CD14-positive monocyte (primary cell): ENCODE data around the gene RPL29. TPM values are rescaled to one million over a fixed set of nuclear protein-coding genes. Genes with fewer than 3 reads are reported as not detected.
A peak's percentile ranks its signal among the peaks of the same experiment; 100 is the strongest.

Source experiments
- DNase-seq, 3 donors: peaks; one replicate each; pipeline ENCODE4 v3.0.0-alpha.2; 2011 to 2022
- H2AFZ ChIP-seq: 2 replicates; pipeline ENCODE4 v1.6.0; 2012; ENCODE audit warnings: mild to moderate bottlenecking, low read depth, low read length, inconsistent platforms; ENCODE audit not compliant: insufficient read depth, poor library complexity, severe bottlenecking
- H3K27ac ChIP-seq, 2 donors: 1 replicate in 1 of 2; 2 replicates in 1 of 2; pipeline ENCODE4 v1.5.1; 2012 to 2013; ENCODE audit warnings: low read length in 2 of 2, control low read depth in 1 of 2, inconsistent platforms in 1 of 2, low read depth in 1 of 2, mild to moderate bottlenecking in 1 of 2
- H3K27me3 ChIP-seq, 2 donors: one replicate each; pipeline versions ENCODE4 v1.6.0 to v1.6.1; 2011 to 2013; ENCODE audit warnings: low read length in 2 of 2; ENCODE audit not compliant: control insufficient read depth in 2 of 2, insufficient read depth in 2 of 2
- H3K36me3 ChIP-seq, 2 donors: replicated peaks in 1 of 2; 1 replicate in 1 of 2; 2 replicates in 1 of 2; pipeline versions ENCODE4 v1.5.1 to v1.6.1; 2012 to 2013; ENCODE audit warnings: low read length in 2 of 2, control low read depth in 1 of 2, inconsistent platforms in 1 of 2, mild to moderate bottlenecking in 1 of 2; ENCODE audit not compliant: insufficient read depth in 2 of 2, control insufficient read depth in 1 of 2
- H3K4me1 ChIP-seq, 2 donors: 1 replicate in 1 of 2; 2 replicates in 1 of 2; pipeline versions ENCODE4 v1.5.1 to v1.6.1; 2012 to 2013; ENCODE audit warnings: low read length in 2 of 2, control low read depth in 1 of 2, inconsistent platforms in 1 of 2, mild to moderate bottlenecking in 1 of 2, moderate library complexity in 1 of 2; ENCODE audit not compliant: insufficient read depth in 2 of 2, control insufficient read depth in 1 of 2
- H3K4me2 ChIP-seq: replicated peaks from 2 replicates; pipeline ENCODE3; 2012; ENCODE audit warnings: low read length, moderate library complexity, mild to moderate bottlenecking; ENCODE audit not compliant: poor library complexity, severe bottlenecking; ENCODE audit errors: extremely low read depth
- H3K4me3 ChIP-seq, 3 experiments: fragments of 200-600 bp in 1 of 3; sonication (generic) in 1 of 3; replicated peaks in 1 of 3; 1 replicate in 2 of 3; 2 replicates in 1 of 3; pipeline ENCODE4 v1.5.1; 2011 to 2013; ENCODE audit warnings: low read length in 3 of 3, mild to moderate bottlenecking in 3 of 3, control low read depth in 2 of 3, low read depth in 2 of 3, inconsistent platforms in 1 of 3, moderate library complexity in 1 of 3
- H3K79me2 ChIP-seq: 2 replicates; pipeline ENCODE4 v1.6.0; 2012; ENCODE audit warnings: mild to moderate bottlenecking, control low read depth, inconsistent platforms, low read length, moderate library complexity; ENCODE audit not compliant: insufficient read depth
- H3K9ac ChIP-seq: 2 replicates; pipeline ENCODE4 v1.6.0; 2017; ENCODE audit warnings: low read length, mild to moderate bottlenecking; ENCODE audit not compliant: insufficient read depth, poor library complexity, severe bottlenecking
- H3K9me3 ChIP-seq, 2 donors: replicated peaks in 1 of 2; 1 replicate in 1 of 2; 2 replicates in 1 of 2; pipeline versions ENCODE4 v1.5.1 to v1.6.1; 2012 to 2013; ENCODE audit warnings: low read length in 2 of 2, control low read depth in 1 of 2; ENCODE audit not compliant: control insufficient read depth in 1 of 2, insufficient read depth in 1 of 2
- H4K20me1 ChIP-seq: 2 replicates; pipeline ENCODE4 v1.6.0; 2012; ENCODE audit warnings: mild to moderate bottlenecking, low read length, control low read depth, moderate library complexity; ENCODE audit not compliant: insufficient read depth
- H3K27ac Mint-ChIP-seq, 7 donors: one replicate each; pipeline ENCODE4 v1.8.0; 2020; ENCODE audit warnings: mild to moderate bottlenecking in 7 of 7, mixed read lengths in 7 of 7, moderate library complexity in 6 of 7, inconsistent platforms in 2 of 7
- H3K27me3 Mint-ChIP-seq, 3 donors: one replicate each; pipeline ENCODE4 v1.8.0; 2021 to 2022; ENCODE audit warnings: low read depth in 3 of 3, mild to moderate bottlenecking in 3 of 3, mixed read lengths in 3 of 3, moderate library complexity in 3 of 3, inconsistent platforms in 1 of 3
- H3K36me3 Mint-ChIP-seq, 2 donors: one replicate each; pipeline ENCODE4 v1.8.0; 2020; ENCODE audit warnings: mixed read lengths in 2 of 2, inconsistent platforms in 1 of 2, mild to moderate bottlenecking in 1 of 2
- H3K4me1 Mint-ChIP-seq: one replicate; pipeline ENCODE4 v1.8.0; 2020; ENCODE audit warnings: mild to moderate bottlenecking, mixed read lengths
- H3K4me3 Mint-ChIP-seq, 2 donors: one replicate each; pipeline ENCODE4 v1.8.0; 2020; ENCODE audit warnings: mild to moderate bottlenecking in 2 of 2, mixed read lengths in 2 of 2, moderate library complexity in 1 of 2
- H3K9me3 Mint-ChIP-seq, 7 donors: one replicate each; pipeline ENCODE4 v1.8.0; 2020 to 2022; ENCODE audit warnings: mixed read lengths in 7 of 7, mild to moderate bottlenecking in 6 of 7, moderate library complexity in 6 of 7, inconsistent platforms in 2 of 7
- WGBS: methylation state at CpG from one replicate; pipeline ENCODE4 v1.1.5; 2013; ENCODE audit warnings: missing lambda C conversion rate; ENCODE audit not compliant: insufficient coverage; 5-methylcytosine and 5-hydroxymethylcytosine counted together
- intact Hi-C, 2 donors: fragments of 100-400 bp; cut with micrococcal nuclease; formaldehyde crosslinking; loops; one replicate each; pipeline versions ENCODE4 v1.15.0 to v1.15.1; 2023
- polyA plus RNA-seq, 3 donors: library from polyadenylated mRNA; depleted of rRNA in 1 of 3; unstranded in 2 of 3; stranded (reverse) in 1 of 3; fragments of 300-500 nt in 2 of 3; fragments of >200 nt in 1 of 3; fragmentation: Illumina TruSeq in 2 of 3; gene quantifications; 1 replicate in 2 of 3; 2 replicates in 1 of 3; pipeline ENCODE4 v1.2.3, GENCODE V29; 2012 to 2021
- TF ChIP-seq, protein P1 (sequence below): fragments of 200-600 bp; IDR thresholded peaks from one replicate; pipeline ENCODE4 v1.8.0; 2022; ENCODE audit warnings: antibody characterized with exemption, mild to moderate bottlenecking

The RPL29 gene
- polyA plus RNA-seq, 3 donors, result 753 to 2,360 (median 856) TPM

DNA sequence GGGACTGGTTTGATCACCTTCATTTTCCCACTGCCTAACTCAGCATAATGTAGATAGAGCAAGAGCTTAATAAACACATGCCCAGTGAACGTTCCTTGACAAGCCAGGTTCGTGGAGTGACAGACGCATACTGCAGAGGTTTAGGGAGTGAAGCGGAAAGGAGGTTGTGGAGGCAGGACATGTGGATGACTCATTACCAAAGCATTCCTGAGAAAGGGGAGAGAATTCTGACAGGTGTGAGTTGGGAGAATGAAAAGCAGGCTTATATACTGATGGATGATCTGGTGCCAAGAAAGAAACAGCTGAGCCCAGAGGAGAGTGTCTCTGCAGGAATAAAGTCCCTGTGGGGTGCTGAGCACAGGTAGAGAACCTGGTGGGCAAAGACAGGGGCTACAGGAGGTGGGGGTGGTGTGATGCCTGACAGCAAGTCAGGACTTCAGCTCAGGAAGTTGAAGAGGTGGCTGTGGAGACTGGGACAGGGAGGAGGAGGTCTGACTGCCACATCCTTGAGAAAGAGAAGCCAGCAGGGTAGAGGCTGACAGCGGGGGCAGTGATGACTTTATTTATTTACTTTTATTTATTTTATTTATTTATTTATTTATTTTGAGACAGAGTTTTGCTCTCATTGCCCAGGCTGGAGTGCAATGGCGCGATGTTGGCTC lies 2.4 kb upstream of the RPL29 start:
- H3K9ac ChIP-seq, result no peak overlapping the region
- H3K9me3 ChIP-seq, result no peaks in the 10 kb centered on the region
- TF ChIP-seq, protein P1, sequence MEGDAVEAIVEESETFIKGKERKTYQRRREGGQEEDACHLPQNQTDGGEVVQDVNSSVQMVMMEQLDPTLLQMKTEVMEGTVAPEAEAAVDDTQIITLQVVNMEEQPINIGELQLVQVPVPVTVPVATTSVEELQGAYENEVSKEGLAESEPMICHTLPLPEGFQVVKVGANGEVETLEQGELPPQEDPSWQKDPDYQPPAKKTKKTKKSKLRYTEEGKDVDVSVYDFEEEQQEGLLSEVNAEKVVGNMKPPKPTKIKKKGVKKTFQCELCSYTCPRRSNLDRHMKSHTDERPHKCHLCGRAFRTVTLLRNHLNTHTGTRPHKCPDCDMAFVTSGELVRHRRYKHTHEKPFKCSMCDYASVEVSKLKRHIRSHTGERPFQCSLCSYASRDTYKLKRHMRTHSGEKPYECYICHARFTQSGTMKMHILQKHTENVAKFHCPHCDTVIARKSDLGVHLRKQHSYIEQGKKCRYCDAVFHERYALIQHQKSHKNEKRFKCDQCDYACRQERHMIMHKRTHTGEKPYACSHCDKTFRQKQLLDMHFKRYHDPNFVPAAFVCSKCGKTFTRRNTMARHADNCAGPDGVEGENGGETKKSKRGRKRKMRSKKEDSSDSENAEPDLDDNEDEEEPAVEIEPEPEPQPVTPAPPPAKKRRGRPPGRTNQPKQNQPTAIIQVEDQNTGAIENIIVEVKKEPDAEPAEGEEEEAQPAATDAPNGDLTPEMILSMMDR, result no peak
- H3K27me3 ChIP-seq, result no peaks in the 10 kb centered on the region
- no peak overlapping the region for H3K27ac ChIP-seq
- H3K36me3 Mint-ChIP-seq, result peaks cover 14 to 20% of the 10 kb centered on the region in 2 donors
- peaks cover 17 to 24% of the 10 kb centered on the region in 2 donors for H3K4me1 ChIP-seq
- H3K4me2 ChIP-seq, result no peak overlapping the region
- peaks cover 2 to 7% (median 2%) of the 10 kb centered on the region in 3 donors for H3K27me3 Mint-ChIP-seq
- 91% methylated on average over 4 of the region's 7 CpGs for WGBS
- peaks cover 17 to 18% of the 10 kb centered on the region in 2 donors for H3K36me3 ChIP-seq
- intact Hi-C loops, result loop anchor here in 1 of 2 donors (5.0 kb wide), 1 partner anchor 54 kb away; no protein-coding TSS in a partner anchor
- H3K27ac Mint-ChIP-seq, result no peak overlapping the region
- no peak for DNase-seq
- no peak overlapping the region for H3K4me3 Mint-ChIP-seq
- no peak overlapping the region for H3K4me3 ChIP-seq
- H4K20me1 ChIP-seq, result peaks cover 20% of the 10 kb centered on the region
- peaks cover 25% of the 10 kb centered on the region for H3K4me1 Mint-ChIP-seq
- H3K79me2 ChIP-seq, result peaks cover 19% of the 10 kb centered on the region
- H2AFZ ChIP-seq, result no peak overlapping the region
- no peaks in the 10 kb centered on the region for H3K9me3 Mint-ChIP-seq

DNA sequence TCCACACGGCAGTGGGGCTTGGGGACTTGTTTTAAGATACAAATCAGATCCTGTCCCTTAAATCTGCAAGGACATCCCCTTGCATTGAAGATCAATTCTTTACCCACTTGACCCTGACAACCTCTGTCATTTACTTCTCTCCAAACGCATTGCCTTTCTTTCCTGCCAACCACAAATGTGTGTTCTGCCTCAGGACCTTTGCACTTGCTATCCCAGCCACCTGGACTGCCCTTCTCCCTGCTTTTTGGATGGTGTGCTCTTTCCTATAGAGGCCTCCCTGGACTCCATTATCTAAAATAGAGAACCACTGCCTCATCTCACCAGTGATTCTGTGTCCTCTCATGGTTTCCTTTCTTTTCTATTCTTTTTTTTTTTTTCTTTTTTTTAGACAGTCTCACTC lies 1.5 kb upstream of the RPL29 start:
- H3K4me2 ChIP-seq, result no peak overlapping the region
- no peaks in the 10 kb centered on the region for H3K9me3 Mint-ChIP-seq
- H3K4me1 Mint-ChIP-seq, result peaks cover 28% of the 10 kb centered on the region
- WGBS, result 79% methylated on average over 2 of the region's 2 CpGs
- peaks cover 24% of the 10 kb centered on the region for H3K79me2 ChIP-seq
- H3K4me1 ChIP-seq, result peaks cover 17 to 24% of the 10 kb centered on the region in 2 donors
- no peaks in the 10 kb centered on the region for H3K27me3 ChIP-seq
- no peak for DNase-seq
- no peak overlapping the region for H3K4me3 Mint-ChIP-seq
- peaks cover 2 to 3% (median 2%) of the 10 kb centered on the region in 3 donors for H3K27me3 Mint-ChIP-seq
- TF ChIP-seq, protein P1, result no peak
- H3K27ac Mint-ChIP-seq, result no peak overlapping the region
- H4K20me1 ChIP-seq, result peaks cover 29% of the 10 kb centered on the region
- no peak overlapping the region for H3K27ac ChIP-seq
- intact Hi-C loops, result loop anchor here in 1 of 2 donors (5.0 kb wide), 1 partner anchor 55 kb away; no protein-coding TSS in a partner anchor
- no peak overlapping the region for H3K4me3 ChIP-seq
- no peaks in the 10 kb centered on the region for H3K9me3 ChIP-seq
- H2AFZ ChIP-seq, result peak overlapping the region; percentile 16
- H3K36me3 ChIP-seq, result peaks cover 24 to 27% of the 10 kb centered on the region in 2 donors
- H3K36me3 Mint-ChIP-seq, result peaks cover 17 to 29% of the 10 kb centered on the region in 2 donors
- H3K9ac ChIP-seq, result no peak overlapping the region
